ENCODE results near the gene GRIK5. TPM values are rescaled to one million over a fixed set of nuclear protein-coding genes. Genes with fewer than 3 reads are reported as not detected.
"Not testable (repeated sequence)": the region's sequence is repeated elsewhere in the genome, so short reads cannot be mapped to it uniquely, and the experiment has no call there.

Gene GRIK5
- 1 to 10 TPM in 1 of 3 donors, under 1 TPM in 2; 0.51 to 1.2 (median 0.79) TPM for polyA plus RNA-seq

- 8 to 17% (median 13%) methylated on average over 23 to 28 of the region's 29 CpGs for WGBS, 3 donors
- no peak within 1 kb of the TSS for H3K27ac ChIP-seq (ENCODE audit: low read depth, low read length)
These were observed at the start of gene GRIK5 for GRCh38 chr19:42069619-42070351. Gene GRIK5, minus strand, starts transcription at chr19:42070206. Its CDS starts 4,436 bp downstream, at chr19:42065770.

DNA sequence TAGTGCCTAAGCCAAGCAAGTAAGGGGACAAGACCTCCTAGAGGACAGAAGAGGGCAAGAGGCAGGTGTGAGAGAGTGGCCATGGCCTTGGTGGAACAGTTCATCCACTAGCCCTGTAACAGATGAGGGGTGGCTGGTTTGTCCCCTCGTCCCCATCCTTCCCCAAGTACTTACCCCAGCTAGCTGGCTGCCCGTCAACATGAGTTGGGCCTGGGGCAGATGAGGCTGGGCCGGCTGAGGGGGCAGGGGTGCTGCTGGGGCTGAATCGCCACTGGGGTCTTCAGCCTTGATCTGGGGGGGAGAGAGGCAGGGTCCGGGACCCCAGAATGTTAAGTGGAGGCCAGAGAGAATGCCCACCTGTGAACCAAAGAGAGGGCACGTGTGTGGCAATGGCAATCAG is 47.1 kb upstream of the GRIK5 start:
- WGBS, 3 donors = 91 to 94% (median 93%) methylated on average over 6 of the region's 6 CpGs
- no peak overlapping the region for H3K27ac ChIP-seq (ENCODE audit: low read depth, low read length)

- no peak overlapping the region for H3K27ac ChIP-seq (ENCODE audit: low read depth, low read length)
- WGBS, 3 donors = 91 to 93% (median 92%) methylated on average over 19 to 20 of the region's 20 CpGs
These were observed 46.5 kb upstream of the GRIK5 start for GRCh38 chr19:42116308-42117075.

GRCh38 chr19:42115705-42116104 is 45.7 kb upstream of the GRIK5 start:
- 62 to 92% (median 91%) methylated on average over 4 of the region's 4 CpGs for WGBS, 3 donors

GRCh38 chr19:42115219-42115618 is 45.2 kb upstream of the GRIK5 start:
- 22 to 64% (median 62%) methylated on average over 4 of the region's 4 CpGs for WGBS, 3 donors
- H3K27ac ChIP-seq (ENCODE audit: low read depth, low read length) = no peak overlapping the region

More at GRCh38 chr19:42115705-42116104, 45.7 kb upstream of the GRIK5 start:
- H3K27ac ChIP-seq (ENCODE audit: low read depth, low read length) = no peak overlapping the region

GRCh38 chr19:42114412-42114811 is 44.4 kb upstream of the GRIK5 start:
- H3K27ac ChIP-seq (ENCODE audit: low read depth, low read length) = no peak overlapping the region
- WGBS, 3 donors = 26 to 58% (median 57%) methylated on average over 7 of the region's 7 CpGs

GRCh38 chr19:42113641-42114348 is 43.8 kb upstream of the GRIK5 start:
- H3K27ac ChIP-seq (ENCODE audit: low read depth, low read length) = no peak overlapping the region
- 42 to 48% (median 43%) methylated on average over 10 of the region's 10 CpGs for WGBS, 3 donors

DNA sequence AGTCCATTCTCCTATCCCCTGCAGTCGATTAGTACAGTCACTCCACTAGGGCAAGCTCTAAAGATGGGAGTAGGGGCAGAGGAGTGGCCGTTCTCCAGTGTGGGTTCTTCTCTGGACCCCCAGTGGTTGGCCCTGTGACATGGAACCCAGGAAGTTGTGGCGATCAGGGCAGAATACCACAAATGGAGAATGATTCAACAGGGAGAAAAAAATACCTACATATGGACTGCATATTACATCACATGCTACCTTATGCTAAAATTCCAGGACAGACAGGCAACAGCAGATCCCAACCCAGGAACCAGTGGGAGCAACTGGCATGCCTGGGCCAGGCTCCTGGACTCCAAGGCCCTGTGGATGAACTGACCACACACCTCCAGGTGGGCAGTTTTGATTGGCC is 41.8 kb upstream of the GRIK5 start:
- H3K27ac ChIP-seq (ENCODE audit: low read depth, low read length) = no peak overlapping the region
- WGBS, 3 donors = 80 to 82% (median 81%) methylated on average over 3 of the region's 3 CpGs

- no peak overlapping the region for H3K27ac ChIP-seq (ENCODE audit: low read depth, low read length)
- 41 to 77% (median 74%) methylated on average over 1 of the region's 1 CpG for WGBS, 3 donors
These were observed 41.4 kb upstream of the GRIK5 start for GRCh38 chr19:42111384-42111783.

DNA sequence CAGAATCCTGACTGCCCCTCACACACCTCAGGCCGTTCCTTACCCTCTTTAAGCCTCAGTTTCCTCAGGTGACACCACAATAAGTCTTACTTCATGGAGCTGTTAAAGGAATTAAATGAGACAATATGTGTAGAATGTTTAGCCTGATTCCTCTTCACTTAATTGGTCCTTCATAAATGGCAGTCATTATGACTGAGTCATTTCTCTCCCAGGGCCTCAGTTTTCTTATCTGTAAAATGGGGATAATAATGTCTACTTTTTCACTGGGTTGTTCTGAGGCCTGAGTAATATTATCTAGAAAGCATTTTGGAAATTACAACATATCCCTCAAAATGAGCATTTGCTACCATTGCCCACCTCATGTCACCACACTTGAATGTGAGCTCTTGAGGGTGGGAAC is 40.7 kb upstream of the GRIK5 start:
- WGBS, 3 donors = 79 to 91% (median 84%) methylated on average over 1 of the region's 1 CpG

DNA sequence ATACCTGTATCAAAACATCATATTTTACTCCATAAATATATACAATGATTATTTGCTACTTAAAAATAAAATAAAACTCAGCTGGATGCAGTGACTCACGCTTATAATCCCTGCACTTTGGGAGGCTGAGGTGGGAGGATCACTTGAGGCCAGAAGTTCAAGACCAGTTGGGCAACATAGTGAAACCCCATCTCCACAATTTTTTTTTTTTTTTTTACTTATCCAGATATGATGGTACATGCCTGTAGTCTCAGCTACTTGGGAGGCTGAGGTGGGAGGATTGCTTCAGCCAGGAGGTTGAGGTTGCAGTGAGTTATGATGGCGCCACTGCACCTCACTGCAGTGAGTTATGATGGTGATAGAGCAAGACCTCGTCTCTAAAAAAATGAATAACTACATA is 39.9 kb upstream of the GRIK5 start:
- no peak overlapping the region for H3K27ac ChIP-seq (ENCODE audit: low read depth, low read length)
- 79 to 82% (median 82%) methylated on average over 3 of the region's 3 CpGs for WGBS, 3 donors

More for the DNA sequence above, 40.7 kb upstream of the GRIK5 start:
- H3K27ac ChIP-seq (ENCODE audit: low read depth, low read length) = no peak overlapping the region

DNA sequence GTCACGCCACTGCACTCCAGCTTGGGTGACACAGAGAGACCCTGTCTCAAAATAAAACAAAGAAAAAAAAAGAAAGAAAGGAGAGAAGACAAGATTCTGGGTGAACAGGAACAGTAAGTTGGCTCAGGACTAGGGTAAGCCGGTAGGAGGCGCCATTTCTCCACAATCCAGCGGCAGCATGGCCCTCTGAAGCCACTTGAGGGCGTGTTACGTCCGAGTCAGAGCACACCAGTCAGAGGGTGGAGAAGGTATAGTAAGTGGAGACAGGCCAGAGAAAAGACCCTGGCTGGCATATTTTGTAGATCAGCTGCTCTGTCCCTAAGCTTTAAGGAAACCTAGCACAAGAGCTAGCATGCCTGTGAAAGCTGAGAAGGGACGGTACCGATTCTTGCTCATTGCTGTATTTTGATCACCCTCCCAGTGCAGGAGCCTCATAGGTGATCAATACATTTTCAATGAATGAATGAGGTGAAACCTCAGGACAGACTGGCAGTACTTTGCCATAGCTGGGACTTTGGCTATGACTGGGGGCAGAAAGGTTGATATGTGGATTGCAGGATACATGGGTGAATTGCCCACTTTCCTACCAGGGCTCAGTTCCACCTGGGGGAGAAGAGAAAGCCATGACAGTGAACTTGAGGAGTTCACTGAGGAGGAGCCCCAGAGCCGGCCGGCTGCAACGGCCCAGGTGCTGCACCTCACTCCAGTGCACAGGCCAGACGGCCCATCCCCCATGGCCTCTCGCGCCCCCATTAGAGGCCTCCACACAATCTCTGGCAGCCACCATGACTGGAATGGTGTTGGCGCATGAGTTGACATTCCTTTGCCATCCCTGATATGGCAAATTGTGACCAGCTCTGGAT is 38.8 kb upstream of the GRIK5 start:
- H3K27ac ChIP-seq (ENCODE audit: low read depth, low read length) = no peak overlapping the region
- 21 to 36% (median 34%) methylated on average over 16 of the region's 16 CpGs for WGBS, 3 donors

DNA sequence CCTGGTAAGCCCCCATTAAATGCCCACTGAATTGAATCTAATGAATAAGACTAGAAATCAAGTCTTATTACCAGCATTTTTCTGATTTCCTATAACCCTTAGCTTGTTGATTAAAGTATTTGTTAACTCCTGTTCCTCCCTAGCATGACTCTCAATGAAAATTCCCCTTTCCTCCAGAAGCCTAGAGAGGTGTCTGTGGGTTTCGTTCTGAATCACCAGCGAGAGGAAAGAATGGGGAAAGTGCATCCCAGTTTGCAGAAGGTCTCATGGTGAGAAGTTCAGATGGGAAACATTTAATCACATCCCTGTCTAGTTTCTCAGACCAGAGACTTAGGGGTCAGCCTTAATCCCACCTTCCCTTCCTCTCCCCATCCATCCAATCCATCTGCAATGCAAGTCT is 35.4 kb upstream of the GRIK5 start:
- 72 to 83% (median 83%) methylated on average over 2 of the region's 2 CpGs for WGBS, 3 donors
- no peak overlapping the region for H3K27ac ChIP-seq (ENCODE audit: low read depth, low read length)

- 89 to 95% (median 90%) methylated on average over 2 of the region's 2 CpGs for WGBS, 3 donors
These were observed 32.9 kb upstream of the GRIK5 start for GRCh38 chr19:42102877-42103276.

GRCh38 chr19:42100241-42100640 is 30.2 kb upstream of the GRIK5 start:
- WGBS, 3 donors = 94 to 96% (median 94%) methylated on average over 10 of the region's 10 CpGs
- H3K27ac ChIP-seq (ENCODE audit: low read depth, low read length) = not testable (repeated sequence)

More at GRCh38 chr19:42102877-42103276, 32.9 kb upstream of the GRIK5 start:
- no peak overlapping the region for H3K27ac ChIP-seq (ENCODE audit: low read depth, low read length)

GRCh38 chr19:42099336-42099925 is 29.4 kb upstream of the GRIK5 start:
- no peak overlapping the region for H3K27ac ChIP-seq (ENCODE audit: low read depth, low read length)
- 46 to 66% (median 62%) methylated on average over 6 of the region's 6 CpGs for WGBS, 3 donors

- 50 to 87% (median 81%) methylated on average over 6 of the region's 6 CpGs for WGBS, 3 donors
These were observed 28.8 kb upstream of the GRIK5 start for GRCh38 chr19:42098781-42099180.

GRCh38 chr19:42097461-42097860 is 27.5 kb upstream of the GRIK5 start:
- WGBS, 3 donors = 56 to 93% (median 85%) methylated on average over 5 of the region's 5 CpGs
- no peak overlapping the region for H3K27ac ChIP-seq (ENCODE audit: low read depth, low read length)

More at GRCh38 chr19:42098781-42099180, 28.8 kb upstream of the GRIK5 start:
- H3K27ac ChIP-seq (ENCODE audit: low read depth, low read length) = no peak overlapping the region

Data from adipose tissue (tissue), 3 donors.